LNCAP (cell line): ENCODE data around the gene LEP.

ENCODE experiments used
- CTCF ChIP-seq: fragments of 450-650 bp; IDR thresholded peaks from 2 replicates; pipeline ENCODE4 v1.5.1; 2017; ENCODE audit warnings: mild to moderate bottlenecking

LEP gene

GRCh38 chr7:128284102-128284501 is 43.0 kb downstream of the LEP start:
- no peak for TF ChIP-seq CTCF

- TF ChIP-seq CTCF, result no peak
Observed at GRCh38 chr7:128287556-128287955, 46.5 kb downstream of the LEP start.

GRCh38 chr7:128299109-128299607 is 58.1 kb downstream of the LEP start:
- no peak for TF ChIP-seq CTCF

GRCh38 chr7:128302139-128302538 is 61.1 kb downstream of the LEP start:
- TF ChIP-seq CTCF, result no peak

- TF ChIP-seq CTCF, result no peak
Observed at GRCh38 chr7:128303133-128303532, 62.1 kb downstream of the LEP start.

- TF ChIP-seq CTCF, result no peak
Observed at GRCh38 chr7:128303643-128304042, 62.6 kb downstream of the LEP start.

- no peak for TF ChIP-seq CTCF
Observed at GRCh38 chr7:128304212-128304611, 63.1 kb downstream of the LEP start.

GRCh38 chr7:128307061-128307460 is 66.0 kb downstream of the LEP start:
- no peak for TF ChIP-seq CTCF
